ENCODE data around the gene TPRN. TPM values are rescaled to one million over a fixed set of nuclear protein-coding genes. Genes with fewer than 3 reads are reported as not detected.

The TPRN gene
- total and polyA plus RNA-seq, 9 of the 15 experiments (the other 6 are each of a cell fraction or from before 2014, with no cell fraction given) = 0.31 to 31.9 (median 4.4) TPM

DNA sequence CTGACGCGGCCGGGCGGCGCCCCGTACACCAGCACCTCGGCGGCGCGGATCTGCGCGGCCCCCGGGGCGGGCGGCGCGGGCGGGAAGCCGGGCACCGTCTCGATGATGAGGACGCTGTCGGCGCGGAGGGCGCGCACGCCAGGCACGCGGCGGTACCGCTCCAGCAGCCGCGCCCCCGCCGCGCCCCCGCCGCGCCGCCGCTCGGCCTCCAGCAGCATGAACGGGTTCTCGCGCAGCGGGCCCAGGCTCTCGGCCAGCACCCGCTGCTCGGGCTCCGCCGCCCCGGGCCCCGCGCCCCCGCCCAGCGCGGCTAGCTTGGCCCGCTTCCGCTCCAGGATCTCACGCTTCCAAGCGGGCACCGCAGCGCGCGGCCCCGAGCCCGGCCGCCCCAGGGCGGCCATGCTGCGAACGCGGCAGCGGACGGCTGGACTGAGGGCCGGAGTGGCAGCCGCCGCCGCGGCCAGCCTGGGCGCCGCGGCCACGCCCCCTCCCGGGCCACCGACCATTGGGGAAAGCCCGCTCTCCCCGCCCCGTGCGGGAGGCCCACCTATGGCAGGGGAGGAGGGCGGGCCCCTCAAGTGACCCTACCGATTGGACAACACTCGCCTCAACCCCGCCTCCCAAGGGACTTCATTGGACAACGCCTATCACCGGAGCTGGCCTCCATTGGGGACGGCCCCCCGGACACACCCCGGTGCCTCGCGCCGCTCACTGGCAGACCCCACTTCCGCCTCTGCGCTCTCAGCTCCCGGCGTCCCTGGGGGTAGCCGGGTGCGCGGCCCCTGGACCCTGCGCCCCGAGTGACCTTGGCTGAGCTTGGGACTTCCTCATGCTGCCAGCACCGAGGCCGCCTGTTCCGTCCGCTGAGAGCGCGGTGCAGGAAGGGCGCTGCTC is at the start of gene TPRN (continued):
- TF ChIP-seq, protein P1, sequence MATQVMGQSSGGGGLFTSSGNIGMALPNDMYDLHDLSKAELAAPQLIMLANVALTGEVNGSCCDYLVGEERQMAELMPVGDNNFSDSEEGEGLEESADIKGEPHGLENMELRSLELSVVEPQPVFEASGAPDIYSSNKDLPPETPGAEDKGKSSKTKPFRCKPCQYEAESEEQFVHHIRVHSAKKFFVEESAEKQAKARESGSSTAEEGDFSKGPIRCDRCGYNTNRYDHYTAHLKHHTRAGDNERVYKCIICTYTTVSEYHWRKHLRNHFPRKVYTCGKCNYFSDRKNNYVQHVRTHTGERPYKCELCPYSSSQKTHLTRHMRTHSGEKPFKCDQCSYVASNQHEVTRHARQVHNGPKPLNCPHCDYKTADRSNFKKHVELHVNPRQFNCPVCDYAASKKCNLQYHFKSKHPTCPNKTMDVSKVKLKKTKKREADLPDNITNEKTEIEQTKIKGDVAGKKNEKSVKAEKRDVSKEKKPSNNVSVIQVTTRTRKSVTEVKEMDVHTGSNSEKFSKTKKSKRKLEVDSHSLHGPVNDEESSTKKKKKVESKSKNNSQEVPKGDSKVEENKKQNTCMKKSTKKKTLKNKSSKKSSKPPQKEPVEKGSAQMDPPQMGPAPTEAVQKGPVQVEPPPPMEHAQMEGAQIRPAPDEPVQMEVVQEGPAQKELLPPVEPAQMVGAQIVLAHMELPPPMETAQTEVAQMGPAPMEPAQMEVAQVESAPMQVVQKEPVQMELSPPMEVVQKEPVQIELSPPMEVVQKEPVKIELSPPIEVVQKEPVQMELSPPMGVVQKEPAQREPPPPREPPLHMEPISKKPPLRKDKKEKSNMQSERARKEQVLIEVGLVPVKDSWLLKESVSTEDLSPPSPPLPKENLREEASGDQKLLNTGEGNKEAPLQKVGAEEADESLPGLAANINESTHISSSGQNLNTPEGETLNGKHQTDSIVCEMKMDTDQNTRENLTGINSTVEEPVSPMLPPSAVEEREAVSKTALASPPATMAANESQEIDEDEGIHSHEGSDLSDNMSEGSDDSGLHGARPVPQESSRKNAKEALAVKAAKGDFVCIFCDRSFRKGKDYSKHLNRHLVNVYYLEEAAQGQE (IDR thresholded peaks at IDR 0.05; ENCODE audit: borderline replicate concordance) = no peak
- TF ChIP-seq, protein P1 (CRISPR knock-in tag; IDR thresholded peaks at IDR 0.05; ENCODE audit: low read depth) = peak; percentile 61; the same call in 1 of the 2 replicates
- no peak for TF ChIP-seq JUN (IDR thresholded peaks at IDR 0.05; ENCODE audit: borderline replicate concordance, low read depth, low read length)
- no peak for TF ChIP-seq JUN (CRISPR knock-in tag; IDR thresholded peaks at IDR 0.05; ENCODE audit: borderline replicate concordance)
- TF ChIP-seq ZNF699 (CRISPR knock-in tag; IDR thresholded peaks at IDR 0.05; ENCODE audit: insufficient replicate concordance) = no peak
- TF ChIP-seq C11orf30 (IDR thresholded peaks at IDR 0.05; ENCODE audit: low read depth) = no peak; the same call in 1 of the 2 replicates
- 0 out of 2 replicates have a peak, but pooled peaks have one; percentile 27 for TF ChIP-seq ZNF766 (CRISPR knock-in tag; conservative IDR thresholded peaks at IDR 0.05)
- no peak for TF ChIP-seq ZNF76 (CRISPR knock-in tag; IDR thresholded peaks at IDR 0.05; ENCODE audit: borderline replicate concordance)
- TF ChIP-seq, protein P2, sequence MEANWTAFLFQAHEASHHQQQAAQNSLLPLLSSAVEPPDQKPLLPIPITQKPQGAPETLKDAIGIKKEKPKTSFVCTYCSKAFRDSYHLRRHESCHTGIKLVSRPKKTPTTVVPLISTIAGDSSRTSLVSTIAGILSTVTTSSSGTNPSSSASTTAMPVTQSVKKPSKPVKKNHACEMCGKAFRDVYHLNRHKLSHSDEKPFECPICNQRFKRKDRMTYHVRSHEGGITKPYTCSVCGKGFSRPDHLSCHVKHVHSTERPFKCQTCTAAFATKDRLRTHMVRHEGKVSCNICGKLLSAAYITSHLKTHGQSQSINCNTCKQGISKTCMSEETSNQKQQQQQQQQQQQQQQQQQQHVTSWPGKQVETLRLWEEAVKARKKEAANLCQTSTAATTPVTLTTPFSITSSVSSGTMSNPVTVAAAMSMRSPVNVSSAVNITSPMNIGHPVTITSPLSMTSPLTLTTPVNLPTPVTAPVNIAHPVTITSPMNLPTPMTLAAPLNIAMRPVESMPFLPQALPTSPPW (CRISPR knock-in tag; IDR thresholded peaks at IDR 0.05) = peak; percentile 59; the same call in 1 of the 2 replicates
- TF ChIP-seq, protein P3, sequence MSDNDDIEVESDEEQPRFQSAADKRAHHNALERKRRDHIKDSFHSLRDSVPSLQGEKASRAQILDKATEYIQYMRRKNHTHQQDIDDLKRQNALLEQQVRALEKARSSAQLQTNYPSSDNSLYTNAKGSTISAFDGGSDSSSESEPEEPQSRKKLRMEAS (CRISPR knock-in tag; IDR thresholded peaks at IDR 0.05) = peak; percentile 53; the same call in 1 of the 2 replicates
- peak; percentile 68 for TF ChIP-seq SIN3B (IDR thresholded peaks at IDR 0.05; ENCODE audit: low read depth)
- no peak for TF ChIP-seq ZNF551 (CRISPR knock-in tag; IDR thresholded peaks at IDR 0.05)
- TF ChIP-seq, protein P4, sequence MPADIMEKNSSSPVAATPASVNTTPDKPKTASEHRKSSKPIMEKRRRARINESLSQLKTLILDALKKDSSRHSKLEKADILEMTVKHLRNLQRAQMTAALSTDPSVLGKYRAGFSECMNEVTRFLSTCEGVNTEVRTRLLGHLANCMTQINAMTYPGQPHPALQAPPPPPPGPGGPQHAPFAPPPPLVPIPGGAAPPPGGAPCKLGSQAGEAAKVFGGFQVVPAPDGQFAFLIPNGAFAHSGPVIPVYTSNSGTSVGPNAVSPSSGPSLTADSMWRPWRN (IDR thresholded peaks at IDR 0.05; ENCODE audit: low read depth) = no peak
- TF ChIP-seq TFAM (CRISPR knock-in tag; conservative IDR thresholded peaks at IDR 0.05) = no peak
- TF ChIP-seq, protein P5, sequence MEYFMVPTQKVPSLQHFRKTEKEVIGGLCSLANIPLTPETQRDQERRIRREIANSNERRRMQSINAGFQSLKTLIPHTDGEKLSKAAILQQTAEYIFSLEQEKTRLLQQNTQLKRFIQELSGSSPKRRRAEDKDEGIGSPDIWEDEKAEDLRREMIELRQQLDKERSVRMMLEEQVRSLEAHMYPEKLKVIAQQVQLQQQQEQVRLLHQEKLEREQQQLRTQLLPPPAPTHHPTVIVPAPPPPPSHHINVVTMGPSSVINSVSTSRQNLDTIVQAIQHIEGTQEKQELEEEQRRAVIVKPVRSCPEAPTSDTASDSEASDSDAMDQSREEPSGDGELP (CRISPR knock-in tag; IDR thresholded peaks at IDR 0.05; ENCODE audit: borderline replicate concordance) = peak; percentile 40; the same call in 1 of the 2 replicates
